H9 (cell line): Measurements from ENCODE around the gene HCFC1. TPM values are rescaled to one million over a fixed set of nuclear protein-coding genes. Genes with fewer than 3 reads are reported as not detected.

Source experiments
- DNase-seq: peaks from one replicate; pipeline ENCODE4 v3.0.0-alpha.2; 2017
- H2AFZ ChIP-seq: one replicate; pipeline ENCODE4 v1.6.1; 2013; ENCODE audit warnings: mild to moderate bottlenecking, low read length, control low read depth, moderate library complexity
- H2AK5ac ChIP-seq: 2 replicates; pipeline ENCODE4 v1.6.1; 2013; ENCODE audit warnings: low read length, control low read depth, mixed read lengths; ENCODE audit not compliant: insufficient read length
- H2BK120ac ChIP-seq: one replicate; pipeline ENCODE4 v1.6.1; 2013; ENCODE audit warnings: low read depth, mild to moderate bottlenecking, low read length, control low read depth, inconsistent platforms; ENCODE audit not compliant: poor library complexity, severe bottlenecking
- H2BK12ac ChIP-seq: 2 replicates; pipeline ENCODE4 v1.6.1; 2013; ENCODE audit warnings: low read length, control low read depth, mixed read lengths, low read depth; ENCODE audit not compliant: insufficient read length
- H2BK15ac ChIP-seq: 2 replicates; pipeline ENCODE4 v1.6.1; 2013; ENCODE audit warnings: low read depth, low read length, control low read depth
- H2BK20ac ChIP-seq: one replicate; pipeline ENCODE4 v1.6.1; 2013; ENCODE audit warnings: low read depth, mild to moderate bottlenecking, low read length, control low read depth, inconsistent platforms; ENCODE audit not compliant: poor library complexity, severe bottlenecking
- H2BK5ac ChIP-seq: 2 replicates; pipeline ENCODE4 v1.6.1; 2013; ENCODE audit warnings: low read length, control low read depth, mixed read lengths; ENCODE audit not compliant: insufficient read length
- H3K14ac ChIP-seq: 2 replicates; pipeline ENCODE4 v1.6.1; 2013; ENCODE audit warnings: low read length, control low read depth; ENCODE audit not compliant: insufficient read depth
- H3K18ac ChIP-seq: 2 replicates; pipeline ENCODE4 v1.6.1; 2013; ENCODE audit warnings: low read depth, mild to moderate bottlenecking, mixed read lengths, low read length, control low read depth; ENCODE audit not compliant: insufficient read length
- H3K23ac ChIP-seq: 2 replicates; pipeline ENCODE4 v1.6.1; 2013; ENCODE audit warnings: low read length, control low read depth, mixed read lengths, low read depth; ENCODE audit not compliant: insufficient read length
- H3K23me2 ChIP-seq: 2 replicates; pipeline ENCODE4 v1.6.1; 2013; ENCODE audit warnings: low read depth, mild to moderate bottlenecking, mixed read lengths, low read length, control low read depth; ENCODE audit not compliant: insufficient read length, poor library complexity, severe bottlenecking
- H3K27ac ChIP-seq: 2 replicates; pipeline ENCODE4 v1.5.1; 2013; ENCODE audit warnings: low read length, control low read depth, mixed read lengths, low read depth; ENCODE audit not compliant: insufficient read length
- H3K27me3 ChIP-seq: 2 replicates; pipeline ENCODE4 v1.6.1; 2013; ENCODE audit warnings: low read length, control low read depth, inconsistent platforms; ENCODE audit not compliant: insufficient read depth
- H3K4ac ChIP-seq: 2 replicates; pipeline ENCODE4 v1.6.1; 2013; ENCODE audit warnings: low read depth, mild to moderate bottlenecking, control low read depth, inconsistent platforms, low read length, moderate library complexity
- H3K4me1 ChIP-seq: 2 replicates; pipeline ENCODE4 v1.6.1; 2013; ENCODE audit warnings: low read length, control low read depth, inconsistent platforms; ENCODE audit not compliant: insufficient read depth
- H3K4me2 ChIP-seq: 2 replicates; pipeline ENCODE4 v1.6.1; 2013; ENCODE audit warnings: low read length, control low read depth, mixed read lengths; ENCODE audit not compliant: insufficient read length, insufficient read depth
- H3K56ac ChIP-seq: 2 replicates; pipeline ENCODE4 v1.6.1; 2013; ENCODE audit warnings: low read depth, mild to moderate bottlenecking, mixed read lengths, low read length, control low read depth; ENCODE audit not compliant: insufficient read length
- H3K79me1 ChIP-seq: 2 replicates; pipeline ENCODE4 v1.6.1; 2013; ENCODE audit warnings: low read depth, mild to moderate bottlenecking, moderate library complexity, low read length, control low read depth, inconsistent platforms; ENCODE audit not compliant: insufficient read depth, poor library complexity, severe bottlenecking
- H3K79me2 ChIP-seq: 2 replicates; pipeline ENCODE4 v1.6.1; 2013; ENCODE audit warnings: low read length, control low read depth, inconsistent platforms; ENCODE audit not compliant: insufficient read depth
- H3K9ac ChIP-seq: 2 replicates; pipeline ENCODE4 v1.6.1; 2013; ENCODE audit warnings: low read length, control low read depth, mixed read lengths; ENCODE audit not compliant: insufficient read length; ENCODE audit errors: extremely low read depth
- H3K9me3 ChIP-seq: one replicate; pipeline ENCODE4 v1.6.1; 2013; ENCODE audit warnings: low read depth, low read length, inconsistent platforms; ENCODE audit not compliant: control insufficient read depth
- H3T11ph ChIP-seq: one replicate; pipeline ENCODE4 v1.6.1; 2013; ENCODE audit warnings: mild to moderate bottlenecking, low read length, control low read depth, inconsistent platforms
- H4K20me1 ChIP-seq: one replicate; pipeline ENCODE4 v1.6.1; 2013; ENCODE audit not compliant: control insufficient read depth, insufficient read length, insufficient read depth
- H4K5ac ChIP-seq: 2 replicates; pipeline ENCODE4 v1.6.1; 2013; ENCODE audit warnings: low read depth, mild to moderate bottlenecking, mixed read lengths, low read length, control low read depth; ENCODE audit not compliant: insufficient read length
- H4K8ac ChIP-seq: replicated peaks from 2 replicates; pipeline ENCODE4 v1.6.1; 2013; ENCODE audit warnings: low read length, control low read depth, mixed read lengths, low read depth; ENCODE audit not compliant: insufficient read length
- H4K91ac ChIP-seq: 2 replicates; pipeline ENCODE4 v1.6.1; 2013; ENCODE audit warnings: low read depth, mild to moderate bottlenecking, moderate library complexity, mixed read lengths, low read length, control low read depth; ENCODE audit not compliant: insufficient read length
- H3K27ac Mint-ChIP-seq, 3 experiments: 2 replicates in 2 of 3; 3 replicates in 1 of 3; pipeline ENCODE4 v1.8.0; 2020 to 2021; ENCODE audit warnings: mixed read lengths in 3 of 3, mild to moderate bottlenecking in 1 of 3, moderate library complexity in 1 of 3
- H3K27me3 Mint-ChIP-seq: 2 replicates; pipeline ENCODE4 v1.8.0; 2021; ENCODE audit warnings: low read depth, mild to moderate bottlenecking, moderate library complexity, mixed read lengths
- H3K36me3 Mint-ChIP-seq, 3 experiments: 2 replicates in 2 of 3; 3 replicates in 1 of 3; pipeline ENCODE4 v1.8.0; 2020 to 2021; ENCODE audit warnings: low read depth in 3 of 3, mixed read lengths in 3 of 3; ENCODE audit not compliant: insufficient read depth in 1 of 3
- H3K4me1 Mint-ChIP-seq, 2 experiments: 2 replicates each; pipeline ENCODE4 v1.8.0; 2020; ENCODE audit warnings: mixed read lengths in 2 of 2
- H3K4me3 Mint-ChIP-seq, 2 experiments: 2 replicates in 1 of 2; 3 replicates in 1 of 2; pipeline ENCODE4 v1.8.0; 2020 to 2021; ENCODE audit warnings: mild to moderate bottlenecking in 2 of 2, mixed read lengths in 2 of 2, moderate library complexity in 1 of 2
- H3K9me3 Mint-ChIP-seq, 2 experiments: 2 replicates in 1 of 2; 3 replicates in 1 of 2; pipeline ENCODE4 v1.8.0; 2020; ENCODE audit warnings: mild to moderate bottlenecking in 2 of 2, mixed read lengths in 2 of 2, moderate library complexity in 1 of 2
- CTCF ChIP-seq: fragments of 200-600 bp; sonication (generic); conservative IDR thresholded peaks from 3 replicates; pipeline ENCODE4 v1.8.0; 2021; ENCODE audit warnings: antibody characterized with exemption, mild to moderate bottlenecking
- WGBS: extraction: QIAGEN DNeasy Blood & Tissue Kit; methylation state at CpG from one replicate; pipeline ENCODE4 v1.1.7; 2013; ENCODE audit warnings: missing lambda C conversion rate, low lambda C conversion rate, mixed read lengths; ENCODE audit not compliant: insufficient read length; ENCODE audit errors: extremely low coverage; 5-methylcytosine and 5-hydroxymethylcytosine counted together
- total RNA-seq: library from RNA; stranded (reverse); gene quantifications from 2 replicates; pipeline ENCODE4 v1.2.1, GENCODE V29; 2021

HCFC1 gene
- total RNA-seq, 1 experiment from 2014 or later, result 144 TPM

- Histone ChIP-seq H2BK12ac (no peak overlapping the region), H2BK15ac (no peak overlapping the region), H3K18ac (no peak overlapping the region), H4K5ac (no peak overlapping the region), H2AFZ (no peak overlapping the region), H2BK120ac (no peak overlapping the region), H3K27ac (no peak overlapping the region), H4K91ac (no peak overlapping the region), H3K4me1 (no peaks in the 10 kb centered on the region), H2BK5ac (no peak overlapping the region), H3K23ac (no peak overlapping the region), H3K56ac (no peak overlapping the region), H3K14ac (no peak overlapping the region), H3K9me3 (peaks cover 21% of the 10 kb centered on the region), H4K20me1 (no peaks in the 10 kb centered on the region), H3T11ph (no peak overlapping the region), H2AK5ac (no peak overlapping the region), H3K23me2 (no peaks in the 10 kb centered on the region), H3K79me2 (no peaks in the 10 kb centered on the region), H3K79me1 (no peaks in the 10 kb centered on the region), H2BK20ac (no peak overlapping the region), H4K8ac (no peak overlapping the region), H3K9ac (no peak overlapping the region), H3K27me3 (no peaks in the 10 kb centered on the region), H3K4me2 (no peak overlapping the region), H3K4ac (no peak overlapping the region)
- H3K4me3 Mint-ChIP-seq, result no peak overlapping the region
- no CpG with 5 or more reads among the region's 20 CpGs for WGBS
- no peak overlapping the region for H3K27ac Mint-ChIP-seq
- no peaks in the 10 kb centered on the region; the same call in 1 of the 2 replicates for H3K27me3 Mint-ChIP-seq
- TF ChIP-seq CTCF, result no peak
- no peak for DNase-seq
- H3K9me3 Mint-ChIP-seq, result peaks cover 66 to 69% of the 10 kb centered on the region in 2 experiments
- peaks cover 0 to 5% of the 10 kb centered on the region in 2 experiments; a peak in 1 of 4 replicates for H3K4me1 Mint-ChIP-seq
- peaks cover 14 to 45% (median 42%) of the 10 kb centered on the region in 3 experiments for H3K36me3 Mint-ChIP-seq
Observed at GRCh38 chrX:154006947-154007346, 35.3 kb upstream of the HCFC1 start.
